Thyroid gland (tissue), 4 donors: ENCODE measurements around the gene KLHL8.

ENCODE experiments used
- CTCF ChIP-seq, 6 experiments: fragments of 200-600 bp in 3 of 6; fragments of 450-650 bp in 3 of 6; sonication (generic) in 3 of 6; IDR thresholded peaks; one replicate each; pipeline ENCODE4 v1.5.1; 2016 to 2019; ENCODE audit warnings: antibody characterized with exemption in 6 of 6, mild to moderate bottlenecking in 2 of 6, inconsistent platforms in 1 of 6, moderate library complexity in 1 of 6
- POLR2A ChIP-seq, 2 donors: fragments of 450-650 bp; IDR thresholded peaks; one replicate each; pipeline ENCODE4 v1.6.1; 2017; ENCODE audit warnings: antibody characterized with exemption in 2 of 2, mild to moderate bottlenecking in 2 of 2, moderate library complexity in 1 of 2

- TF ChIP-seq CTCF (IDR thresholded peaks at IDR 0.05): peak in 1 of 6 experiments; percentile 13
- no peak for TF ChIP-seq POLR2A (IDR thresholded peaks at IDR 0.05)
Observed at GRCh38 chr4:87126056-87126455, 94.4 kb downstream of the KLHL8 start.
